Mucosa of gallbladder (tissue), 1 donor: ENCODE measurements around the gene NANS. TPM values are rescaled to one million over a fixed set of nuclear protein-coding genes. Genes with fewer than 3 reads are reported as not detected.
A peak's percentile ranks its signal among the peaks of the same experiment; 100 is the strongest.
"Not testable (repeated sequence)": the region's sequence is repeated elsewhere in the genome, so short reads cannot be mapped to it uniquely, and the experiment has no call there.

Experiments
- DNase-seq: peaks from one replicate; pipeline ENCODE4 v3.0.0-alpha.2; 2020; ENCODE audit warnings: low spot score
- total RNA-seq: library from RNA; stranded (reverse); gene quantifications from one replicate; pipeline ENCODE4 v1.2.1, GENCODE V29; 2021
- donor health status: DM: no; HTN: no; CAD: no.

Gene NANS
- total RNA-seq, 1 donor from 2014 or later = 69.3 TPM

DNA sequence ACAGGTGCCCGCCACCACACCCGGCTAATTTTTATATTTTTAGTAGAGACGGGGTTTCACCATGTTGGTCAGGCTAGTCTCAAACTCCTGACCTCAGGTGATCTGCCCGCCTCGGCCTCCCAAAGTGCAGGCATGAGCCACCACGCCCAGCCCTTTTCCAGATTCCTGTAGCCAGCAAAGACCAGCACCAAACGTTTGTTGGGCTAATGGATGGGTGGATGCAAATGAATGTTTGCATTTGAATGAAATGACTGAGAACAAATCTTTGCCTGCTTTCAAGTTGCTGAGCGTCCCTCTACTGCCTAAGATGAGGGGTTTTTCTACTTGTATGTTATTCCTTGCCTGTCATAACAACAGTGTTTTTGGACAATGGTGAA, 20.0 kb downstream of the NANS start:
- DNase-seq = not testable (repeated sequence)

DNA sequence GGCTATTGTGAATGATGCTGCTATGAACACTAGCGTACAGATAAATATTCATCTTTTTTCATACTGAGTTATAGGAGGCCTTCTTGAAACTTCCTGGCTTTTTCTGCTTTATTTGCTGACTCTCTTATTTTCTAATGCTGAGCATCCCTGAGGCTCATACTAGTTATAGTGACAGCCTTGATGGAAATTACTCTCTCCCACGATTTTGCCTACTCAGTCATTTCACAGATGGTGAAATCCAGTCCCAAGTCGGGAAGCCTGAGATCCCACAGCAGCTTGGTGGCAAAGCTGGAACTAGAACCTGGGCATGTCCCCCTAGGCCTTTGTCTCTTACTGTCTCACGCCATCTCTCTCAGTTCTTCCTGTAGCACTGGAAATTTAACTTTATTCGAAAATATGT, 22.4 kb downstream of the NANS start:
- DNase-seq = no peak

DNA sequence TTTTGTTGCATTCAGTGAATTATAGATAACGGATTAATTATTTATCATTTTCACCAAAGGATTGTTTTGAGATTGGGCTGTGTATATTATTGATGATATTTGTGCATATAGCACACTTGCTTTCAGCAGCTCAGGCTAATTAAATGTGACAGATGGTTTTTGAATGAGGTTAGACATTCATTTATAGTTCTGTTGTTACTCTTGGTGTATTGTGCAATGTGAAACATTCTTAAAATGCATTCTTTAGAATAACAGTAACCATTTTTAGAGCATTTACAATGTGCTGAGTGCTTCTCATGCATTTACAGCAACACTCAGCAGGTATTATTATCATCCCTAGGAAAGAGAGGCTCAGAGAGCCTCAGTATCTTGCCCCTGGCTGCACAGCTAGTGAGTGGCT, 23.8 kb downstream of the NANS start:
- DNase-seq = no peak

DNA sequence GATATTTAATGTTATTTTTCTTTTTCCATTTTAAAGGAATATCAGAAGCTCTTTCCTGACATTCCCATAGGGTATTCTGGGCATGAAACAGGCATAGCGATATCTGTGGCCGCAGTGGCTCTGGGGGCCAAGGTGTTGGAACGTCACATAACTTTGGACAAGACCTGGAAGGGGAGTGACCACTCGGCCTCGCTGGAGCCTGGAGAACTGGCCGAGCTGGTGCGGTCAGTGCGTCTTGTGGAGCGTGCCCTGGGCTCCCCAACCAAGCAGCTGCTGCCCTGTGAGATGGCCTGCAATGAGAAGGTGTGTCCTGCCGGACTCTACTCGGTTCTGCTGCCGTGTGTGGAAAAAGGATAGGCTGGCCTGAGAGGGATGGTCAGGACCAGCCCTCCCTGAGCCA, 24.2 kb downstream of the NANS start:
- DNase-seq = no peak

DNA sequence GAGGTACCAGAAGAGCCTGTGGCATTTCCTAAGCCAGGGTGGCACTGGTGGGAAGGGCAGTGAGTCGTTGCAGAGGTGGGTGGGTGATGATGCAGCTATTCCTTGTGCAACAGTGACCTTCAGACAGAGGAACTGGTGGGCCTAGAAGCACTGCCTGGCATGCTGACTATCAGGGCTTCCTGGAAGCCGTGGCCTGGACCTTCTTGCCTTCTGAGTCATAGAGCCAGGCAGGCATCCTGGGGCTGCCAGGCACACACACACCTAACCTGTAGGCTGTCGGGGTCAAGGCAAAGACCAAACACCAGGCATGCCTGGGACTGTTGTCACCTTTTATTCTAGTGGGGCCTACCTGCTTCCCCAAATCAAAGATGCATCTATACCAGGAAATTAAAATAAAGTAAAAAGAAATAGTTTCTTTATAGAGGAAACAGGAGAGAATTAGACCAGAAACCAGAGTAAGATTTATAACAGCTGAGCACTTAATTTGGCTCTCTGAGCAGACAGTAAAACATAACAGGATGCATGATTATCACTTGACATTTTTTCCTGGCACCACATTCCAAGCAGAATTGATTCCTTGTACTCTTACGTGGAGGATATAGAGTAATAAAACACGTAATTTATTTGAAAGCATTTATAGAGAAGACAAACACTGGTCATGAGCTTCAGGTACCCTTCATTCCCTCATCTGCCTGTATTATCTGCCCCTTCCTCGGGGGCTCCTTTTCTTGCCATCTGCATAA, 25.1 kb downstream of the NANS start:
- peak; percentile 41 for DNase-seq

DNA sequence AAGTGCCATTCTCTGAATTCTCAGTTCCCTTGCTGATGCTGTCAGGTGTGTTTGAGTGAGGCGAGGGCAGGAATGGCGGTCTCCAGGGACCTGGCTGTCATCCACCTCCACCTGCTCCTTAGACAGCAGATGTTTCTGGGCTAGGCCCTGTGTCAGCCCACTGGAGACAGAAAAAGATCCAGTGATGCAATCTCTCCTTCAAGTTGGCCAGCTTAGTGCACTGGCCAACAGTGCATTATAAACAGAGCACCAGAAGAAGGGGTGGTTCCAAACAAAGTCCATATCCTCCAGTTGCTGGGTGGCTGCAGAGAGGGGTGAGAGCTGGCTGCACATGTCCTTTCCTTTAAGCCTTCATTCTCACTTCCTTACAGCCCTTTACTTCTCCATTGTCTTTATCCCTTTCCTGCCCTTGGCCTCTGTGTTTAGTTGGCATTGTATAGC, 26.5 kb downstream of the NANS start:
- DNase-seq = peak; percentile 30

DNA sequence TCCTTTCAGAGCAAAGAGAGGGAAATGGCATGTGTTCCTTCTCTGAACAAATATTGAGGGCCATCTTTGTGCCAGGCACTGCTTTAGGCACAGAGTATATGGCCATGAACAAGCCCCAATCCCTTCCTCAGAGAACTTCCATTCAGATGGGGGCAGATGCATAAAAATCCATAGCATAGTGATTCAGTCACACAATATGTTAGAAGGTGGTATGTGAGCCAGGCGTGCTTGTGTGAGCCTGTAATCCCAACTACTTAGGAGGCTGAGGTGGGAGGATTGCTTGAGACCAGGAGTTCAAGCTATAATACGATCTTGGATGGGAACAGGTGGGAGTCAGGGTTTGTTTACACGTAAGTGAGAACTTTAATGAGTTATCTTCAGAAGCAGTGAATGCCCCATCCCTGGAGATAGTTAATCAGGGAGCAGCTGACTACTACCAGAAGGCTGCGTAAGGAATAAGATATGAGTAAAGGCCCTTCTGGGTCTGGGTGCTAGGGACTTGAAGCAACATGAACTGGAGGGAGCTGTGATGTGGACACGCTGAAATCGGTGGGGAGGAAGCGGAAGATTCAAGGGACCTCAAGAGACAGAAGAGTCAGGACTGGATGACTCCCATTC, 27.1 kb downstream of the NANS start:
- DNase-seq = no peak

DNA sequence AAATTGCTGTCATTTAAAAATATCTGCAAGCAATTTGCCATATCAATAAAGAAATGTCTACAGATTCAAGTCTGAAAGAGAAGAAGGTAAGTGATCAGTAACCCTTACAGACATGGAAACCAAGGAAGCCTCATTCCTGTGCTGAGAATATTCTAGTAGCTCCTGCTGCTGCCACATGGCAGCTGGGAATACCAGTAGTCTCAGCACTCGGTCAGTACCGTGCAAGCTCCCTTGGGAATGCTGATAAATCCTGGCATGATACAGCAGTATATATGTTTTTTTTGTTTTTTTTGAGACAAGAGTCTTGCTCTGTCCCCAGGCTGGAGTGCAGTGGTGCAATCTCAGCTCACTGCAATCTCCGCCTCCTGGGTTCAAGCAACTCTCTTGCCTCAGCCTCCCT, 27.9 kb downstream of the NANS start:
- no peak for DNase-seq

DNA sequence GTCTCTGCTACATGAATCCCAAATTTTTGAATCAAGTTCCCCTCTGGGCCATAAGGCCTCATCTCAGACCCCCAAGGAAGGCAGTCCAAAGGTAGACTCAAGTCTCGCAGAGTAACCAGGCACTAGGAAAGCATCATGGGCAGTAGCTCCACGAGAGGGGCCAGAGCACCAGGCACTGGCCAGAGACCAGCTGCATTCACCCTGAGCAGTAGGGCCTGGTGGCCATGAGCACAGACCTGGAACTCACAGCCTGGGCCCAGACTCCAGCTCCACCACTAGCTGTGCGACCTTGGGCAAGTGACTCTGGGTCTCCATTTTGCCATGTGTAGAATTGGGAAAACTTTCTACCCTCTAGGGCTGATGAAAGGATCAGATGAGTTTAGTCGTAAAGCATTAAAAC, 28.5 kb downstream of the NANS start:
- DNase-seq = no peak

DNA sequence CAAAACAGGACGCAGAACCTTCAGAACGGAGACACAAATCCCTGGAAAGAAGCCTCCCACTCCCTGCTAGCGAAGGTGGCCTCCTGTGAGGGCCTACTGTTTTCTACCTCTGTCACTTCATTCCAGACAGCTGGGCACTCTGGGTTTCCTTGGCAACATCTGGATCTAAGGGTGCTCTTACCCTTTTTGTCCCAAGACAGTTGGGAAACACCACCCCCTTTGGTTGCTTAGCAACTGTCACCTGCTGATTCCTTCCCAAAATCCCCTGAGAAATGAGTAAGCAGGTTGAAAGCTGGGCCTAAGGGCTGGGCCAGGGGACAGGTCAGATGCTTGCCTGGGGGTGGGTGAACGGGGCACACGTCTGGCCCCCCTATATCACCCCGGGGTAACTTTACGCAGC, 29.4 kb downstream of the NANS start:
- DNase-seq = no peak

DNA sequence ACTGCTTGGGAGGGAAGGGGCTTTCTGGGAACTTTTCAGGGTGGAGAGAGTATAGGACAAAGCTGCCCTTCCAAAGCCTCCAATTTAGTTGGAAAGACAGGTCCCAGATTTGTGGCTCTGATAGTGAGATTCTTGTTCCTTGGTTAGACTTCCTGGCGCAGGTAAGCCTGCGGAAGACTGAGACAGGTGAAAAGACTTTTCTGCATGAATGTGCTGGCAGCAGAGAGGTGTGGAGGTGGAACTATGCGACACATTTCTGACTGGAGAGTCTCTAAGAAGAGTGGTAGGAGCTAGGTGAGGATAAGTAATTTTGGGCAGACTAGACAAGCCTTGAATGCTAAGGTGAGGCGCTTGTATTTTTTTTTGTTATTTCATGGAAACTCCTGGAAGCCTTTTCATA, 29.9 kb downstream of the NANS start:
- DNase-seq = no peak

DNA sequence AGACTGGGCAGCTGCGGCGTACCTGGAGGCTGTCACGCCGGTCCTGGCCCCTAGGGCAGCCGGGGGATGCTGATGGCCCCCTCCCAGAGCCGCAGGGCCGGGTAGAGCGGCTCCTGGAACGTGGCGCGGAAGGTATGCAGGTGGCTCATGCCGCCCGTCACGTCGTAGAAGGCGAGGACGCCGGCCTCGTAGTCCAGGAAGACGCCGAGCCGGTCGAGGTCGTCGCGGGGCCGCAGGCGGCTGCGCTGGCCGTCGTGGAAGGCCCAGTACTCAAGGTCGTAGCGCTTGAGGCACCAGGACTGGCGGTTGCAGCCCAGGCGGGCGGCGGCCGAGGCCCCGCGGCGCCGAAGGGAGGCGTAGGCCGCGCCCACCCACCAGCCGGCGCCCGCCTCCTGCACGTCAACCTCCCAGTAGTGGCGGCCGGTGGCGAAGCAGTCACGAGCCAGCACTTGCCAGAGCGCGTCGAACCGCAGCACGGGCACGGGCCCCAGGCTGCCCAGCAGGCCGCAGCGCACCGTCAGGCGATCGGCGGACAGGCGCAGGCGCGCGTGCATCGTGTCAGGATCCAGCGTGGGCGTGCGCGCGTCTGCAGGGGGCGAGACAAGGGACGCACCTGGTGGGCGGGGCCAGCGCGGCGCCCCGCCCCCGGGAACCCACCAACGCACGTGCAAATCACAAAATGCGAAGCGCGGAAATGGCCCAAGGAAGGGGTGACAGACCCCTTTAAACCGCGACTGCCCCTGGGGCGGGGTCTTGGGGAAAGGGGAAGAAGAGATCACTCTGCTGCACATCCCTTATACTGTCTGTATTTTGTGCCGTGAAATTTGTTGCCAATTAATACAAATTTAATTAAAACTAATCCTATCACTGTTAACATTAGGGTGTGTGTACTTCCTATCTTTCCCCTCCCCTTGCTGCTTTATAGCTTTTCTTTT, 31.2 kb downstream of the NANS start:
- DNase-seq = peak; percentile 38

DNA sequence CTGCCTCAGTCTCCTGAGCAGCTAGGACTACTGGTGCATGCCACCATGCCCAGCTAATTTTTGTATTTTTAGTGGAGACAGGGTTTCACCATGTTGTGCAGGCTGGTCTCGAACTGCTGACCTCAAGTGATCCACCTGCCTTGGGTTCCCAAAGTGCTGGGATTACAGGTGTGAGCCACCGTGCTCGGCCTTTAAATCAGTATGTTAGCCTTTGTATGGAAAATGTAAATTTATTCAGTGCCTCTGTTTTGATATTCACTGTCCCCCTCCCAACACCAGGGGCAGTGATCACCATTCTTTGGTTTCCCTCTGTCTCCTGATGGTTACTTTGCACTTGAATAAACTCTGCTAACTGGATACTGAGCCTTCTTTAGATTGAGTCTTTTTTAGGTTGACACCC, 34.1 kb downstream of the NANS start:
- DNase-seq = not testable (repeated sequence)

DNA sequence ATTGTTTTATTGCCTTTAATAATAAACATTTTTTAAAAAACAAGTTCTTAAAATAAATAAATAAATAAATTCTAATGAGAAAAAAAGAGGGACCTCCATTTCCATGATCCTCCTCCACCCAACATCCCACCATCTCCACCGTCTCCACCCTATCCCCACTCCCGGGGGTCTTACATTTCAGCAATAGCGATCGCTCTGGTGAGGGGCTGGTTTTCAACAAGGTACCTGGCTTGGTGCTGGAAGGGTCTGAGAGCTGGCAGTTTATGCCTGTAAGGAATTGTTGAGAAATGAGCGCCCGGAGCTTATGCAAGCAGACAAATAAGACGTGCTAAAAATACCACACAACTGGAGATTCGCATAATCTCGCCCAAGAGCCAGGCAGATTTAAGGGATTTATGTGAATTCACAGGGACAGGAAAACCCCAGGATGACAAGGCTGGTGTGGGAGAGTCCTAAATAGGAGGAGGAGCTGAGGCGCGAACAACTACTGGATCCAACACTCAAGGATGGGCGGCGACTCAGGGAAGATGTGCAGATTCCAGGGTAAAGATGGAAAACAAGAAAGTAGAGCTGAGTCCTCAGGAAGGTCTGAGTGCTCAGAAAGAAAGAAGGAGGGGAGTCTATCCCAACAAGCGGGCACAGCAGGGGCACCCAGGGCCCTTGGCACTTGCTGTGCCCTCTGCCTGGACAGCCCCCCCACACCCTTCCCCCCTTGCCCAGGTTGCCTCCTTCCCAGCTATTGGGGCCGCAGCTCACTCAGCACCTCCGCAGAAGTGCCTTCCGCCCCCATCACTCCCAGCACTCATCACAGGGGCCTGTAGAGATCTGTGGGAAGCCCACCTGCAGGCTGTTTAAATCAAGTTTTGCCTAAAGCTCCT, 35.4 kb downstream of the NANS start:
- DNase-seq = no peak

DNA sequence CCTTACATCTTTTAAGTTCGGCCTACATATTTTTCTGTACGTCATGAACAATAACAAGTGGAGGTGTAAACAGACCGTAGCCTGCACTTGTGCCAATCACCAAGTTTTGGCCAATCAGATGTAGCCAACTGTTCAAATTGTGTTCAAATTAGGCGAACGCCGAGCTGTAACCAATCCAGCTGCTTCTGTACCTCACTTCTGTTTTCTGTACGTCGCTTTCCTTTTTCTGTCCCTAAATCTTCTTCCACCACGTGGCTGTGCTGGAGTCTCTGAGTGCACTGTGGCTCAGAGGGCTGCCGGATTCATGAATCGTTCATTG, 36.0 kb downstream of the NANS start:
- no peak for DNase-seq

DNA sequence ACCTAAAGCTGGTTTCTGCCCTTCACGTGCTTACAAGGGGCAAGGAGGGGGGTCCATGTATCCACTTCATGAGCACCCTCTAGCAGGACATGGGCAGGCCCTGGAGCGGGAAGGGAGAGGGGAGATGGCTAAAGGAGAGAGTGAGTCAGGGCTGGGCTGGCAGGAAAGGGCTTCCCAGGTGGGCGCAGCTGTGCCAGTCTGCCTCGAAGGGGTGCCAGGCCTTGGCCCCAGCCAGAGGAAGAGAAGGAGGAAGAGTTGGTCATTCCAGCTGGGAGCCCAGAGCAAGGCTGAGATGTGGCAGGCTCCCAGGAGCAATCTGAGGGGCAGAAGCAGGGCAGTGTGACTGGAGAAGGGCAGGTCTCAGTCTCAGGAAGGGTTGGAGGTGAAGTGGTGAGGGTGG, 37.8 kb downstream of the NANS start:
- no peak for DNase-seq

DNA sequence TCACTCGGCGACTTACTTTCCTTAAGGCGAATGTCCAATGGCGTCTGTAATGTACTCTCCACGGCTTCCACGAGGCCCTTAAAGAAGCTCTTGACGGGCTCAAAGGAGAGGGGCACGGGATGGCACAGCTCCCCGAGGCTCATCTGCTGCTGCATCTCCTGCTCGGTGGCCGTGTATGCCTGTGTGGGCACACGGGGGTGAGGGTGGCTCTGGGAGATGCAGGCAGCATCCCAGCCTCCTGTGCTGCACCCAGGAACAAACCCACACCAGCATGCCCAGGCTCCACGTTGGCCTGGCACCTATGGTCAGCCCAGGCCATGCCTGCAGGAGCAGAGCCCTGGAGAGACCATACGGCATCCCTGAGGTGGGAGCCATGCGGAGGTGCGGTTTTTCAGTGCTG, 38.3 kb downstream of the NANS start:
- DNase-seq = no peak

DNA sequence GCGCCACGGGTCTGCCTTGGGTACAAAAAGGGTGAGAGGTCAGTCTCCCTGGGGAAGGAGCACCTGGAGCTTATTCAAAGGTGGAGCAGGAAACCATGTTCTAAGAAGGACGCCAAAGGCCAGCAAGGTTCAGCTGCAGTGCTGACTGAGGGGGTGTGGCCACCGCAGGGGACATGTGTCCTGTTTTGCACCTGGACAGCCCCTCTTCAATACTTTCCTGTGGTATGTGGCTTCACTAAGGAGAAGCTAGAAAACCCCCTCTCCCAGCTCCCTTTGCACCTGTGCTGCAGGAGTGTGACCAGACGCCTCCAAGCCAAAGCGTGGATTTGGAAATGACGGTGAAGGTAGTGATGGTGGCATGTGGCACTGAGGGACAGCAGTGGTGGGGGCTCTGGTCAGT, 38.9 kb downstream of the NANS start:
- no peak for DNase-seq

DNA sequence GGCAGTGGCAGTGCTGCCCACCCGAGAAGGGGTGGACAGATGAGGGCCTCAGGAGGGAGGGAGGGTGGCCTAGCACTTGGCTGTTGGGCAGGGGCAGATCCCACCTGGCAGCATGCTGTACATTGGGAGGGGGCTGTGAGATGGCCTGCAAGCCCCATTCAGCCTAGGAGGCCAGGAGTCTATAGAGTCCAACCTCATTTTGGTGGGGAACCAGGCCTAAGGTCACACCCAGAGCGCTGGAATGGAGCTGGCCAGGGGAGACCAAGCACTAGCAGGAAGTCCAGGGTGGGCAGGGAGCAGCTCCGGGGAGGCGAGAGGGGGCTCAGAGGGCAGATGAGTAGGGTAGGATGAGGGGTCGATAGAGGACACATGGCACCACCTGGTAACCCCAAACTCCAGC, 39.6 kb downstream of the NANS start:
- DNase-seq = no peak

DNA sequence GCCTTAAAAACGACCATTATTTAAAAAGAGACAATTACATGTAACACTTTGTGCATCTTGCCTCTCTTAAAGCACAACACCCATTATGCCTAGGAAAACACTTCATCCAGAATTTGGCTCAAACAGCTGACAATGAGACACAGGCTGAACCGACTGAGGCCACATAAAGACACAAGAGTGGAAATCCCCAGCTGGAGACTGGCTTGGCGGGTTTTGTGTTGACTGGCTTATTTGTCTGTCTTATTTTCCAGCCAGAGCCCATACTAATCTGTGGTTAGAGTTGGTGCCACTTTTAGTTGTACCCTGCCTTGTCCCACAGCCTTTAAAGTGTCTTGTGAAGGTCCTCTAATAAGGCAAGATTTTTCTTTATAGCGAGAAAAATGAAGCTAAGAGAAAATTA, 41.3 kb downstream of the NANS start:
- no peak for DNase-seq

DNA sequence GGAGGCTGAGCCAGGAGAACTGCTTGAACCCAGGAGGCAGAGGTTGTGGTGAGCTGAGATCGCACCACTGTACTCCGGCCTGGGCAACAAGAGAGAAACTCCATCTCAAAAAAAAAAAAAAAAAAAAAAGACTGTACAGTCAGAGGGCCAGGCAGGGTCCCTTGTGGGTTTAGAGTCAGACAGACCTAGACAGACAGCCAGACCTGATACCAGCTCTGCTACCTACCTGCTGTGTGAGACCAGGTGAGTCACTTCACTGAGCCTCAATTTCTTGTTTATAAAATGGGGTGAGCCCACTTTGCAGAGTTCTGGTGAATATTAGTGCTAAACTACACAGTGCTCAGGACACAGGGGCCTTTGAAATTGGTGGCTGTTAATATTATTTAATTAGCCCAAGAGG, 42.8 kb downstream of the NANS start:
- DNase-seq = no peak

DNA sequence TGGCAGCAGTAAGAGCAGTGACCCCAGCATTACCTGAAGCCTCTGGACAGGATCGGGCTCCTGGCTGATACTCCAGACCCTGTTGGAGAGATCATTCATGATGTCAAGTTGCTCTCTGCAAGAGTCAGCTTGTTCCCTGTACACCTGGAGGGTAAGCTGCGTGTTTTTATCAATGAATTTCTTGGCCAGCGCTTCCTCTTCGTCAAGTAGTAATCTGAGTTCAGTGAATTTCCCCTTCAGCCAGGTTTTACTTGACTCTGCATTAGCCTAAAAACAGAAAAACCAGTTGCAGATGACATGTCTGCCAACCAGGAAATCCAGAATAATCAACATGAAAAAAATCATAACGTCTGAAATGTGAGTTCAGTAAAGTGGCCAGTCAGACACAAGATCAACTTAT, 43.4 kb downstream of the NANS start:
- no peak for DNase-seq
